HG03565 (cell line): ENCODE measurements around the gene SPRY1.
A peak's percentile ranks its signal among the peaks of the same experiment; 100 is the strongest.

Experiments
- ATAC-seq: cut with Tn5 transposase; IDR thresholded peaks from one replicate; pipeline ENCODE4 v1.9.1; 2021; ENCODE audit warnings: mild to moderate bottlenecking, moderate library complexity; ENCODE audit not compliant: unreplicated experiment

Gene SPRY1

DNA sequence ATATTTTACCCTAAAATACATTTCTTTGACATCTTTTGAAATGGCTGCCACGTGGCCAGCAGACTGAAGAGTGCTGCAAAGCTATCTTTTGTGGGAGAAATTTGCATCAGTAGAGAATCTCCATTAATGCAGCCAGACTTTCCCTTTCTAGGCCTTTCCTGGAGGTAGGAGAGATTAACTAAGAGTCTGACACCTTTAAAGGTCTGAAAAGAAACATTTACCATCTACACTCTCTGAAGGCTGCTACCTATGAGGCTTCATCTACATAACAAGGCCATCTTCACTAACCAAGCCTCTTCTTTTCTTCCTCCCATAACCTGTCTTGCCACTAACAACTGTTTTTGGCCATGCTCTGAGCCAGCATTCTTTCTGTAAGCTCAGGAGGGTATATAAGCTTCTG lies 17.8 kb upstream of the SPRY1 start:
- no peak for ATAC-seq

DNA sequence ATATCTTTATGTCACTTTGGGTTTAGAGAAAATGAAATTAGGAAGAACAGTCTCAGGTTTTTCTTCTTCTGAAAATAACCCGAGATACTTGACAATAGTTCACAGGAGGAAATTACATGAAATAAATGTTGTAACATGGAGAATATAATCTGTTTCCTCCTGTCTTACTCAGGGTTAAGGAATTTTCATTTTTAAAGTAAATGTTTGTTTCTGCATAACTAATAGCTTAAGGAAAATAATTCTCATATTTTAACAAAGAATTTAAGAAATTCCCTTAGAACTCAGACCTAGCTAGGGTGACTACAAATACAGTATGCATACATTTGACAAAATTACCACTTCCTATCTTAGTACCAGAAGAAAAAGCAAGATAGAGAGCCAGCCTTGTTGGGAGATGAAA lies 17.2 kb upstream of the SPRY1 start:
- ATAC-seq, result no peak

DNA sequence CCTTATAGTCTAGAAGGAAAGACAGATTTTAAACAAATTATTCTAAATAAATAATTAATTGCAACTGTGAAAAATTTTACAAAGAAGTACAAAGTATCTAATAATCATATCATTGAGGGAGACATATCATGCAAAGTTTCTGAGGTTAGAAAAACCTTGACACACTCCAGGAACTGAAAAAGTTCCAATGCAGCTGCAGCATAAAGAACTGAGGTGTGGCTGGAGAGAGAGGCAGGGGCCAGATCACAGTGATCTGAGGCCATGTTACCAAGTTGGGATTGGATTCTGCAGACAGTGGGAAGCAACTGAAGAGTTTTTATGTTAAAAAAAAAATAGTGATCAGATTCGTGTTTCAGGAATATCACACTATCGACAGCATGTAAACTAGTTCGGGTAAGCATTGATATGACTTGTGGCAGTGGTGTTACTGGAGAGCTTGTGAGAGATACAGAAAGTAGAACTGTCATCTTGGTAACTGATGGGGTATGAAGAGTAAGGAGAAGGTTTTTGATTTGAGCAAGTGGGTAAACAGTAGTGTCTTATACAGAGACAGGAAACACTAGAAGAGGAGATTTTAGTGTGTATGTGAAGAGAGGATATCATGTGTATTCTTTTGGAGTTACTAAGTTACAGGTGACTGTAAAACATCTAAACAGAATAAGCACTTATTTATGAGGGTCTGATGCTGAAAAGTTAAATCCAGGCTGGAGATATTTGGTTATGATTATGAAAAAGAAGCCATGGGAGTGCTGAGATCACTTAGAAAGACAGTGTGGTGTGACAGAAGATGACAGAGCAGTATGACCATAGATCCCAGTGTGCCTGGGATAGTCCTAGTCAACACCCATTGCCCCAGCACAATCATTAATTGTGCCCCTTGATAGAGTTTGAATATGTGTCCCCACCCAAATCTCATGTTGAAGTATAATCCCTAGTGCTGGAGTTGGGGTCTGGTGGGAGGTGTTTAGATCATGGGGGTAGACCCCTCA lies 15.6 kb upstream of the SPRY1 start:
- peak; percentile 84 for ATAC-seq

DNA sequence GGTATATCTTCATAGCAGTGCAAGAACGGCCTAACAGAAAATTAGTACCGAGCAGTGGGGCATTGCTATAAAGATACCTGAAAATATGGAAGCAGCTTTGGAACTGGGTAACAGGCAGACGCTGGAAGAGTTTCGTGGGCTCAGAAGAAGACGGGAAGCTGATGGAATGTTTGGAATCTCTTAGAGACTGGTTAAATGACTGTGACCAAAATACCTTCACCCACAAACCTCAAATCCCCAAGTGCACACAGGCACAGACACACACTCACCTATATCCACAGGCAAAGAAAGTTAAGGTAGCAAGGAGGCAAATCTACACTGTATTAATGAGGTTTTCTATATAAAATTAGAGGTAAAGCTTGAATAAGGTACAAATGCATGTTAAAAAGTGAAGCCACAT lies 14.6 kb upstream of the SPRY1 start:
- ATAC-seq, result no peak

DNA sequence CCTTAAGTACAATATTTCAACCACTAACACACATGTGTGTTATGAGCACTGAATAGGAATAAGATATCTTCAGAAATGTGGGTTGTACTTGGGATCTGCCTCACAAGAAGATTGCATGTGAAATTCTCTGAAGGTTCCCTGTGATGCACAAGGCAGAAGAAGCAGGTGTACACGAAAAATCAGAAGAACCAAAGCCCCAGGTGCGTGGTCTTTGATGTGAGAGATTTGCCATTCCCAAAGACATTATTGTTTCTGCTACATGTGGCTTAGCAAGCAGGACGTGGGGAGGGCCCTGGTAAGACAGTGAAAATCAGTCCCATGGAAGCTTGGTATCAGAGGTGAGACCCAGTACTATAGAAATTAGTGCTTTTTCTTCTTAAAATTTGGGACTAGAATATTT lies 13.0 kb upstream of the SPRY1 start:
- ATAC-seq, result no peak

DNA sequence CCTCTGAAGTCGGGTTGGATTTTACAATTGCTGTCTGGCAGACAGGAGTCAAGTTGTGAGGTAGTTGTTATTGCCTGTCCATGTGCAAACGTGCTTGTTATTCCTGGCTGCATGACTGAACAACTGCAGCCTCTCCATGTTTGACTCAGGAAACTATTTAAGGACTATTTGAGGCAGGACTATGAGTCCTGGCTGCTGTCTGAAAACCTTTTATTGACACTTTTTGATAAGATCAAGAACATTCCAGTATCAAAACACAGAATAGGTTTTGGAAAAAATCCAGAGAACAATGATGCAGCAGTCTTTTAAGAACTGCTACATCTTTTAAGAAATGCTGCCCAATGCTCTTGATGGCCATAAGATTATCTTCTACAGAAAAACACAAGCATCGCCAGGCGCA lies 10.0 kb upstream of the SPRY1 start:
- no peak for ATAC-seq

DNA sequence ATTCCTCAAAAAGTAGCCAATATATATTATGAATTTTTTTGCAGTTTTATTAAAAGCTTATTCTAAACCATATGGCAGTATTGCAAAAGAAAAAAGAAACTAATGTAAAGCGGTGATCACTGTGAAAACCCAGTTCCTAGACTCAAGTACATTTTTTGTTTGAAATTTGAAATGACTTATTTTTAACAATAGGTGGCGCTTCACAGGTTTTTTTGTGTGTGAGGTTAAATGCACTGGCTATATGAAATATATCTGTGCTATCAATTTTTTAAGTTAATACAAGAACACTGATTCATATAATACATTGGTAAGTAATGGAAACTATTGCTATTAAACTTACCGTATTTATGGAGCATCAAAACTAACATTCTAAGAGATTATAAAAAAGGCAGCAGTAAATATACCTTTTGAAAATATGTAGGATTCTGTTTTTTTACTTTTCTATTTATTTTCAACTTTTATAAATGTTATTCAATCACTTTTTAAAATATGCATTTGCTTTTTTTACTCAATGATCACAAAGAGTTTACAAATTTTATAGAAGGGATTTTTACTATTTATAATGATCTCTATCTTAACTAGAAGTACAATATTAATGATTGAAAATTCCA lies 5.6 kb upstream of the SPRY1 start:
- no peak for ATAC-seq

DNA sequence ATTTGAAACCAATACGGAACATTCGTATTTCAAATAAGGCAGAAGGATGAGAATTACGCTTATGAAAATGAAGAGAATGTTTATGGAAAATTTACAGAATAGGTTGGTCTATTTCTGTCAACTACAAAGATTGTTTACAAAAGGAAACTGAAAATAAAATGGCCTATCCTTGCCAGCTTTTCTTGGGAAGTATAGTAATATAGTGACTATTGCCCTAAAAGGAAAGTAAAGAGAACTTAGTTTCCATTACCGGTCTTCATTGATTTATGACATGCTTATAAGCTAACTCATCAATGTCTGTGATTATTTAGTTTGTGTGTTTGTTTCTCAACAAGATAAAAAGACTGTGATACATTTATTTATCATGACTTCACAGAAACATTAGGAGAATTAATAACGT lies 2.9 kb upstream of the SPRY1 start:
- no peak for ATAC-seq

DNA sequence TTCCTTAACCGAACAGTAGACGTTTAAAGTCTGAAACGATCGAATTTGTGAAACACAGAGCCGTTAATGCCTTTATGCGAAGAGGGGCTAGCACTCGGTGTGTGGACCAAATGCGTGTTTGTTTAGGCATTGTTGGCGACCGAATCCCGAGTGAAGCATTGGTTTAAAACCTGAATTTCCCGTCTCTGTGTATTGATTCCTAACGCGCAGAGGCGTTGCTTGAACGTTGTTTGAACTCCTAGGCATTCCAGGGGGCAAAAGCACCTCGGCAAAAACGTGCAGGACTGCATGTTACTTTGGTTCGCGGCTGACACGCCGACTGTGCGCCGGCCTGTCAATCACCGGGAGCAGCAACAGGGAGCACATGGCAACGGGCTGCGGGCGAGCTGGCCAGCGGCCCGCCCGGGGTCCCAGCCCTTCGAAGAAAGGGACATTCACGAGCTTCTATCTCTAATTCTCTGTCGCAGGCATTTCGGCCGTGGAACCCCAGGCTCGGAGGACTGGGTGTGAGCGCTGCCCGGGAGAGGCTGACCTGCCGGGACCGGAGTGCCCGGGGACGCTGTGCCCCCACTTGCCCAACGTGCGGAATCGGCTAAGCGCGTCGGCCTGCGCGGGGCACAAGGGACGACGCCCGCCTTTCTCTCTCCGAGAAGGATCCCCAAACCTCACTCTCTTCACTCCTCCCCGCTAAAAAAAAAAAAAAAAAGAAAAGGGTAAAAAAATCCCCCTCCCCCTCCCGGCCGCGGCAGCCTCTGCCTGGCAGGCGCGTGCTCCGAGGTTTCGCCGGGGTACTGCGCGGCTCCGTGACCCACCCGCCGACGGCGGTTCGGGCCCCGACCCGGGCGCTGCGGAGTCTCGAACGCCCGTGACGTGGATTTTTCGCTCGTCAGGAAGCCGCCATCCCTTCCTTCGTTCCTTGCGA lies 810 bp downstream of the SPRY1 start:
- no peak for ATAC-seq

DNA sequence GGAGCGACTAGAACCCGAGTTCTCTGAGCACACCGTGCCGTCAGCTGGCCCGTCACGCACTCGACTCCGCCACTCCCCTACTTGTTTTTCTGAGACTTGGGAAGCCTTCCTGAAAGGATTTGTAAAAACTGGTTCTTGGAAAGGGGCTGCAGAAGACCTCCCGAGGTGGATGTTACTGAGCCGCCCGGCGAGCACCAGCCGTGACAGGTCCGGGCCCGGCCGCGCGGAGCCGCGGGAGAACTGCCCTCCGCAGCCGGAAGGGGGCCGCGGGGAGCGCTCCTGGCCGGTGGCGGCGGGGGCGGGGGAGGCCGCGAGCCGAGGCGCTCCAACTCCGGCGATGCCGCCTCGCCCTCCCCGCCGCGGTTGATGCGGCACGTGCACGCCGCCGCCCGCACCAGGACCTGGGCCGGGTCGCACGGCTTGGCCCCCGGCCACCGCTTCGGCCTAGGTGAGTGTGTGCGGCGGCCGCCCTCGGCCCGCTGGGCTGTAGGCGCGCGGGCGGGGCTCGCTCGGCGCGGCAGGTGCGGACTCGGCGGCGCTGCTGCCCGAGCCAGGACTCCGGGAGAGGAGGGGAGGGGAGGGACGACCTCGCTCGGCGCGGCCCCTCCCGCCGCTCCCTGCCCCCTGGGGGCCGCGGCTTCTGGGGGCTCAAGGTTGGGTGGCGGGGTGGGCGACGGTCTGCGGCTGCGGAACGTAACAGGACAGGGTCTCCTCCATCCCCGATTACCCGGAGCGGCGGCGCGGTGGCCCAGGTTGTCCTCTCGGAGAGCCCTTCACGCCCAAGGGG lies 1.7 kb downstream of the SPRY1 start:
- ATAC-seq, result peak; percentile 50

DNA sequence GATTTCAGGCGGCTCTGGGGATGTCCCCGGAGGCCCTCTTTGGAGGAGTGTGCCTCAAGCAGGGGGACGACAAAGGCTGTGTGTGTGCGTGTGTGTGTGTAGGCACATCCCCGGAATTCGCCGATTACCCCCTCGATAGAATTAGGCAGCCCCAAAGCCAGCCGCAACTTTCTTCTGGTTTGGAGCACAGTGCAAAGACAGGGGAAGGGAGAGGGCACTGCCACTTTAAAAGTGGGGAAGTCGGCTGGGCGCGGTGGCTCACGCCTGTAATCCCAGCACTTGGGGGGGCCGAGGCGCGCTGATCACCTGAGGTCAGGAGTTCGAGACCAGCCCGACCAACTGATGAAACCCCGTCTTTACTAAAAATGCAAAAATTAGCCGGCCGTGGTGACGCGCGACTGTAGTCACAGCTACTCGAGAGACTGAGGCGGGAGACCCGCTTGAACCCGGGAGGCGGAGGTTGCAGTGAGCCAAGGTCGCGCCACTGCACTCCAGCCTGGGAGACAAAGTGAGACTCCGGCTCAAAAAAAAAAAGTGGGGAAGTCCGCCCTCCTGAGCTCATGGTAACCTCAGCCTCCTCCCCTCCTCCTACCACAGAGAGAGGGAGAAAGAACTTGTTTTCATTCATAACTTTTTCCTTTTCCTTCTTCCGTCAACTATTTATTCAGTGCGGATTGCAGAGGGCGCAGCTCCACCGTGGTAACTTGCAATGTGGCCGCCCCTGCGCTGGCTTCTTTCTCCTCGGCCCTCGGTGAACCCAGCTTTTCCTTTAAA lies 2.4 kb downstream of the SPRY1 start:
- ATAC-seq, result no peak

DNA sequence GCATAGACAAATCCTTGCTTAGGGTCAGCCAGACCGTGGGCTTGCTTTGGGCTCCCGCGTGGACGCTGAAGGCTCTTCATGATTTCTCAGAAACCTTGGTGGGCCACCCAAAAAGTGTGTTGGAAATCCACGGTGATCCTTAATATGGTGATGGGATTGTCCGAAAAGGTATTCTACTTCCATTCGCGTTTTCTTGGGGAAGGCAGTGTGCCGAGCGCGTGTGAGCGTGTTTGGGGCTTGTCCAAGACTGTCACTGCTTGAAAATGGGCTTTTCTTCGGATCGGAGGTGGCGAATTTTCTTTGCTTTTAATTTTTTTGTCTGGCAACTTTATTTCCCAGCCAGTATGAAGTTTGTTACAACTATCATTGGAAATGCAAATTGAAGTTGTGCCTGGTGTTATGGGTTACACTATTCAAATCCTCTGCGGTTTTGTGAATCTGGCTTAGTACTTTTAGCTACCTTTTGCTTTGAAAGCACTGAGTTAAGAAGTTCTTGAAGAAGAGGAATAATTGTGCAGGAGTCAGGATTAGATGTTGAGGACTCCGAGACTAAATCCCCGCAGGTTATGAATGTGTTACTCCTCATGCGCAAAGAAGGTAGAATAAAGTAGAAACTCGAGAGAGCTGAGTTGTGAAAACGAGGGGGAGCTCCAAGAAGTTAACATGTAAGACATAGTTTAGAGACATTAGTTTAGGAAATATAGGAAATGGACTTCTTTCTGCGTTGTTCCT lies 3.2 kb downstream of the SPRY1 start:
- no peak for ATAC-seq

DNA sequence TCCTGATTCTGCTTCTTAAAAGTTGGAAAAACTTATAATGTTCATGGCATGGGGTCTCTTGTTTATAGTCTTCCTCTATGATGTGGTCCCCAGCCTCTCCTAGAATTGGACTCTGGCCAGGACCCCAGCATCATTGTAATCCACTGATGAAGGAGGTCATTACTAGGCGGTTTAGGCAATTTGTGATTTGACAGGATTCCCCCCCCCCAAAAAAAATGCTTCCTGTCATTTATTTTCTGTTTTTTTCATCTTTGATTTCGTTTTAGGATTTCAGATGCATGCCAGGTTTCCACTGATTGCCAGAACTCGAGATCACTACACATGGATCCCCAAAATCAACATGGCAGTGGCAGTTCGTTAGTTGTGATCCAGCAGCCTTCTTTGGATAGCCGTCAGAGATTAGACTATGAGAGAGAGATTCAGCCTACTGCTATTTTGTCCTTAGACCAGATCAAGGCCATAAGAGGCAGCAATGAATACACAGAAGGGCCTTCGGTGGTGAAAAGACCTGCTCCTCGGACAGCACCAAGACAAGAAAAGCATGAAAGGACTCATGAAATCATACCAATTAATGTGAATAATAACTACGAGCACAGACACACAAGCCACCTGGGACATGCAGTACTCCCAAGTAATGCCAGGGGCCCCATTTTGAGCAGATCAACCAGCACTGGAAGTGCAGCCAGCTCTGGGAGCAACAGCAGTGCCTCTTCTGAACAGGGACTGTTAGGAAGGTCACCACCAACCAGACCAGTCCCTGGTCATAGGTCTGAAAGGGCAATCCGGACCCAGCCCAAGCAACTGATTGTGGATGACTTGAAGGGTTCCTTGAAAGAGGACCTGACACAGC lies 4.9 kb downstream of the SPRY1 start:
- no peak for ATAC-seq

DNA sequence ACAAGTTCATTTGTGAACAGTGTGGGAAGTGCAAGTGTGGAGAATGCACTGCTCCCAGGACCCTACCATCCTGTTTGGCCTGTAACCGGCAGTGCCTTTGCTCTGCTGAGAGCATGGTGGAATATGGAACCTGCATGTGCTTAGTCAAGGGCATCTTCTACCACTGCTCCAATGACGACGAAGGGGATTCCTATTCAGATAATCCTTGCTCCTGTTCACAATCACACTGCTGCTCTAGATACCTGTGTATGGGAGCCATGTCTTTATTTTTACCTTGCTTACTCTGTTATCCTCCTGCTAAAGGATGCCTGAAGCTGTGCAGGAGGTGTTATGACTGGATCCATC lies 5.5 kb downstream of the SPRY1 start:
- no peak for ATAC-seq

DNA sequence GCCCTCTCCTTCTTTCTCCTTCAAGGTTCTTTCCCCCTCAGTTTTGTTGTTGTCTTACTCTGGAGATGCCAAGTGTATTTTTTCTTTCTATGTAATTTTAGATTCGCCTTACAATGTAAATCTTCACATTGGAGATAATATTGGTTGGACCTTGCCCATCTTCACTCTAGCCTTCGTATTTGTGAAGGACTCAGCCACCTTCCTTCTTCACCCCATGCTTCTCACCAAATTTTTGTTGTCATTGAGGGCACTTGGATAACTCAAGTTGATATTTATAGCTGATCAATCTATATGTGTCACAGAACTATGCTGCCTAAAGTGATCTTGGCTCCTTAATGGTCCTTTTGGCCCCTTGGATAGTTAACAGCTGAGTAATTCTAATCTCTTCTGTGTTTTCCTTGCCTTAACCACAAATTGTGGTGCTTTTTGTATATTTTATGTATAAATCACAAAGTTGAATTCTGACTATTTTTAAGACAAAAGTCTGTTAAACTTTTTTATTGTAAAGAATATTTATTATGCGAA lies 6.5 kb downstream of the SPRY1 start:
- no peak for ATAC-seq

DNA sequence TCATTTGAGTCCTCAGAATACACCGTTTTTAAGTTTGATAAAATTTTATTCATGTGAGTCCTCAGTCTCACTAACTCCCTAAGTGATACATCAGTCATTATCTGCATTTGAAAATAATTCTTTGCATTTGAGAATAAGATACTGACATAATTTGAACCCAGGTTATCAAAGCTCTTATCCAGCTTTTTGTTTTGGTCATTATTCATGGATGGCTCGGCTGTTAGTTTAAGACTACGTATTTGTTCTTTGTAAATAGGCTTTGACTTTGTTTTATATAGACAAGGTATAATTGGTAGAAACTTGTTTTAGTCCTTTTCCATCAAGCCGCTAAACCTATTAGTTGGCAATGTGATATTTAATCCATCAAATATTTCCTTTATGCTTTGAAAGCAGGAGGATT lies 7.9 kb downstream of the SPRY1 start:
- no peak for ATAC-seq

DNA sequence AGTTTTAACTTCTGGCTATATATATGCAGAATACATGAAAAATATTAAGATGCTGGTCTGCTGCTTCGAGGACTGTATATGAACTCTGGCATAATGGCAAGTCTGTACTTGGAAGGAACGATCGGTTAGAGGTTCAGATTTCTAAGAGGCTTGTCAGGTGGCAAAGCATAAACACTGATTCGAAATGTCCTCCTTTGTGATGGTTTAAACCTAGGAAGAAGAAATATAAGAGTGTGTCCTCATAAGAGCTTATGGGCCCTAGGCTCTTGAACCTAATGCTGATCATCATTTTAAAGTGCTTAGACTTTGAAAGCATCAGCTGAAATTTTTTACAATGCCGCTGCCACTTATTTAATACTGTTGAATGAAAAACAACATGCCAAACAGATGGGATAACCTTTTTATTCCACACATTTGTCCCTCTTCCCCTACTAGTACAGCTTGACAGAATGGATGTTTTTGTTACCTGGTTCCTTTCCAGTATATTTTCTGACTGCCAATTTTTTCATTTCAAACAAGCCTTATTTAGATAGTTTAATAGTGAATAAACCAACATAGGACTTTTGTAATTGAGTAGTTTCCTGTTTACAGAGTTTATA lies 8.8 kb downstream of the SPRY1 start:
- no peak for ATAC-seq

DNA sequence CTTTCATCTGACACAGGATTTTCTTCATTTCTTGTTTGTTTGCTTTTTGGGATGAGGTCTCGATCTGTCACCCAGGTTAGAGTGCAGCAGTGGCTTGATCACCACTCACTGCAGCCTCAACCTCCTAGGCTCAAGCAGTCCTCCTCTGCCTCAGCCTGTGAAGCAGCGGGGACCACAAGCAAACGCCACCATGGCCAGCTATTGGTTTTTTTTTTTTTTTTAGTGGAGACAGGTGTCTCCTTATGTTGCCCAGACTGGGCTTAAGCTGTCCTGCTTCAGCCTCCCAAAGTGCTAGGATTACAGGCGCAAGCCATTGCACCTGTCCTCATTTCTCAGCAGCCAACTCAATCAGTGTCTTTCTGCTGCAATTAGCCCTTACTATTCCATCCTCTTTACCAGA lies 10.3 kb downstream of the SPRY1 start:
- ATAC-seq, result no peak
